NCI-H446 (cell line): Measurements from ENCODE around the gene SYT7.

Source experiments
- DNase-seq, 2 experiments: peaks; one replicate each; lab custom pipeline; 2025; lab: John Stamatoyannopoulos, UW

SYT7 gene

GRCh38 chr11:61535998-61536675, 44.7 kb downstream of the SYT7 start:
- no peak for DNase-seq

- no peak for DNase-seq
These were observed 45.7 kb downstream of the SYT7 start for GRCh38 chr11:61534933-61535839.

GRCh38 chr11:61534025-61534932, 46.6 kb downstream of the SYT7 start:
- no peak for DNase-seq

GRCh38 chr11:61533401-61533800, 47.5 kb downstream of the SYT7 start:
- no peak for DNase-seq

- no peak for DNase-seq
These were observed 47.9 kb downstream of the SYT7 start for GRCh38 chr11:61533039-61533375.

GRCh38 chr11:61532134-61533038, 48.5 kb downstream of the SYT7 start:
- peak in 1 of 2 experiments; percentile 44 for DNase-seq

- DNase-seq, result no peak
These were observed 49.8 kb downstream of the SYT7 start for GRCh38 chr11:61531044-61531443.

GRCh38 chr11:61529537-61530225, 51.2 kb downstream of the SYT7 start:
- no peak for DNase-seq

- no peak for DNase-seq
These were observed 52.8 kb downstream of the SYT7 start for GRCh38 chr11:61528114-61528513.

- no peak for DNase-seq
These were observed 53.7 kb downstream of the SYT7 start for GRCh38 chr11:61526956-61527731.

GRCh38 chr11:61526229-61526628, 54.6 kb downstream of the SYT7 start:
- DNase-seq, result no peak

- no peak for DNase-seq
These were observed 55.8 kb downstream of the SYT7 start for GRCh38 chr11:61524963-61525587.

- DNase-seq, result no peak
These were observed 56.4 kb downstream of the SYT7 start for GRCh38 chr11:61524446-61524845.

GRCh38 chr11:61522881-61523280, 58.0 kb downstream of the SYT7 start:
- no peak for DNase-seq

GRCh38 chr11:61518032-61518795, 62.7 kb downstream of the SYT7 start:
- no peak for DNase-seq

- DNase-seq, result peak in 1 of 2 experiments; percentile 13
These were observed 64.0 kb downstream of the SYT7 start for GRCh38 chr11:61516675-61517572.

- DNase-seq, result no peak
These were observed 64.7 kb downstream of the SYT7 start for GRCh38 chr11:61516191-61516590.

GRCh38 chr11:61515686-61516085, 65.2 kb downstream of the SYT7 start:
- no peak for DNase-seq
